Measurements from ENCODE around the gene KCNG2. TPM values are rescaled to one million over a fixed set of nuclear protein-coding genes. Genes with fewer than 3 reads are reported as not detected.

KCNG2 gene
- polyA plus RNA-seq, 3 donors from 2014 or later: not detected

GRCh38 chr18:79938196-79938595 lies 140.5 kb downstream of the KCNG2 start:
- Mint-ChIP-seq H3K4me1 (peaks cover 6 to 18% of the 10 kb centered on the region in 2 donors), H3K27ac (no peak overlapping the region), H3K36me3 (peaks cover 44 to 68% (median 54%) of the 10 kb centered on the region in 3 donors), H3K9me3 (peaks cover 0 to 9% (median 7%) of the 10 kb centered on the region in 6 donors), H3K27me3 (ENCODE audit: low read depth in 3 of 3) (peaks cover 0 to 13% (median 3%) of the 10 kb centered on the region in 3 donors), H3K4me3 (no peak overlapping the region)
- no peak for DNase-seq

- Mint-ChIP-seq H3K4me3 (no peak overlapping the region), H3K27me3 (ENCODE audit: low read depth in 3 of 3) (peaks cover 0 to 10% (median 3%) of the 10 kb centered on the region in 3 donors), H3K4me1 (peaks cover 6 to 18% of the 10 kb centered on the region in 2 donors), H3K27ac (no peak overlapping the region), H3K36me3 (peaks cover 35 to 59% (median 45%) of the 10 kb centered on the region in 3 donors), H3K9me3 (peaks cover 0 to 2% (median 0%) of the 10 kb centered on the region in 6 donors)
- no peak for DNase-seq
These were observed 141.4 kb downstream of the KCNG2 start for GRCh38 chr18:79939096-79939495.

- peaks cover 2 to 10% (median 3%) of the 10 kb centered on the region in 3 donors for H3K27me3 Mint-ChIP-seq (ENCODE audit: low read depth in 3 of 3)
- H3K36me3 Mint-ChIP-seq: peaks cover 26 to 48% (median 40%) of the 10 kb centered on the region in 3 donors
- H3K27ac Mint-ChIP-seq: no peak overlapping the region
- peaks cover 14 to 18% of the 10 kb centered on the region in 2 donors for H3K4me1 Mint-ChIP-seq
- DNase-seq: no peak
- no peak overlapping the region for H3K4me3 Mint-ChIP-seq
- H3K9me3 Mint-ChIP-seq: peaks cover 0 to 2% (median 0%) of the 10 kb centered on the region in 6 donors
These were observed 142.5 kb downstream of the KCNG2 start for GRCh38 chr18:79940126-79940813.

GRCh38 chr18:79940814-79941472 lies 143.2 kb downstream of the KCNG2 start:
- Mint-ChIP-seq H3K36me3 (peaks cover 20 to 41% (median 37%) of the 10 kb centered on the region in 3 donors), H3K27ac (no peak overlapping the region), H3K4me1 (peaks cover 15 to 20% of the 10 kb centered on the region in 2 donors), H3K4me3 (no peak overlapping the region), H3K9me3 (no peaks in the 10 kb centered on the region), H3K27me3 (ENCODE audit: low read depth in 3 of 3) (peaks cover 2 to 7% (median 3%) of the 10 kb centered on the region in 3 donors)
- no peak for DNase-seq

GRCh38 chr18:79941473-79942119 lies 143.9 kb downstream of the KCNG2 start:
- H3K27ac Mint-ChIP-seq: no peak overlapping the region
- H3K4me3 Mint-ChIP-seq: no peak overlapping the region
- H3K27me3 Mint-ChIP-seq (ENCODE audit: low read depth in 3 of 3): peaks cover 3 to 7% (median 3%) of the 10 kb centered on the region in 3 donors
- DNase-seq: no peak
- peaks cover 16 to 24% of the 10 kb centered on the region in 2 donors for H3K4me1 Mint-ChIP-seq
- H3K36me3 Mint-ChIP-seq: peaks cover 14 to 35% (median 32%) of the 10 kb centered on the region in 3 donors
- H3K9me3 Mint-ChIP-seq: no peaks in the 10 kb centered on the region

GRCh38 chr18:79942211-79942610 lies 144.5 kb downstream of the KCNG2 start:
- no peak for DNase-seq
- H3K9me3 Mint-ChIP-seq: no peaks in the 10 kb centered on the region
- H3K27me3 Mint-ChIP-seq (ENCODE audit: low read depth in 3 of 3): peaks cover 3 to 9% (median 3%) of the 10 kb centered on the region in 3 donors
- H3K4me1 Mint-ChIP-seq: peaks cover 16 to 24% of the 10 kb centered on the region in 2 donors
- no peak overlapping the region for H3K4me3 Mint-ChIP-seq
- H3K36me3 Mint-ChIP-seq: peaks cover 13 to 30% (median 26%) of the 10 kb centered on the region in 3 donors
- H3K27ac Mint-ChIP-seq: peak overlapping the region in 1 of 6 donors; percentile 9

GRCh38 chr18:79942786-79943607 lies 145.3 kb downstream of the KCNG2 start:
- Mint-ChIP-seq H3K27ac (peak overlapping the region in 1 of 6 donors; percentile 40), H3K27me3 (ENCODE audit: low read depth in 3 of 3) (peaks cover 3 to 9% (median 3%) of the 10 kb centered on the region in 3 donors), H3K4me1 (peaks cover 16 to 25% of the 10 kb centered on the region in 2 donors), H3K4me3 (no peak overlapping the region), H3K36me3 (peaks cover 5 to 22% (median 18%) of the 10 kb centered on the region in 3 donors), H3K9me3 (no peaks in the 10 kb centered on the region)
- DNase-seq: no peak

- no peak for DNase-seq
- H3K4me3 Mint-ChIP-seq: no peak overlapping the region
- H3K27ac Mint-ChIP-seq: no peak overlapping the region
These were observed 145.9 kb downstream of the KCNG2 start for GRCh38 chr18:79943608-79944125.

GRCh38 chr18:79944126-79944731 lies 146.5 kb downstream of the KCNG2 start:
- H3K27ac Mint-ChIP-seq: peak overlapping the region in 1 of 6 donors; percentile 67

More at GRCh38 chr18:79943608-79944125, 145.9 kb downstream of the KCNG2 start:
- Mint-ChIP-seq H3K36me3 (peaks cover 5 to 18% (median 15%) of the 10 kb centered on the region in 3 donors), H3K27me3 (ENCODE audit: low read depth in 3 of 3) (peaks cover 3 to 6% (median 3%) of the 10 kb centered on the region in 3 donors), H3K9me3 (no peaks in the 10 kb centered on the region), H3K4me1 (peaks cover 20 to 27% of the 10 kb centered on the region in 2 donors)

GRCh38 chr18:79944746-79945117 lies 147.0 kb downstream of the KCNG2 start:
- no peaks in the 10 kb centered on the region for H3K9me3 Mint-ChIP-seq
- H3K36me3 Mint-ChIP-seq: peaks cover 4 to 7% (median 7%) of the 10 kb centered on the region in 3 donors
- H3K27ac Mint-ChIP-seq: peak overlapping the region in 2 of 6 donors; percentile 49 to 67
- no peak for DNase-seq
- no peak overlapping the region for H3K4me3 Mint-ChIP-seq
- peaks cover 3 to 6% (median 3%) of the 10 kb centered on the region in 3 donors for H3K27me3 Mint-ChIP-seq (ENCODE audit: low read depth in 3 of 3)
- H3K4me1 Mint-ChIP-seq: peaks cover 27 to 29% of the 10 kb centered on the region in 2 donors

More at GRCh38 chr18:79944126-79944731, 146.5 kb downstream of the KCNG2 start:
- DNase-seq: no peak
- no peak overlapping the region for H3K4me3 Mint-ChIP-seq
- peaks cover 25 to 29% of the 10 kb centered on the region in 2 donors for H3K4me1 Mint-ChIP-seq
- peaks cover 3 to 6% (median 3%) of the 10 kb centered on the region in 3 donors for H3K27me3 Mint-ChIP-seq (ENCODE audit: low read depth in 3 of 3)
- H3K9me3 Mint-ChIP-seq: no peaks in the 10 kb centered on the region
- peaks cover 5 to 12% (median 11%) of the 10 kb centered on the region in 3 donors for H3K36me3 Mint-ChIP-seq

- H3K4me1 Mint-ChIP-seq: peaks cover 31% of the 10 kb centered on the region in 2 donors
- H3K4me3 Mint-ChIP-seq: no peak overlapping the region
- no peak for DNase-seq
- peaks cover 0 to 3% (median 3%) of the 10 kb centered on the region in 3 donors for H3K27me3 Mint-ChIP-seq (ENCODE audit: low read depth in 3 of 3)
- H3K27ac Mint-ChIP-seq: peak overlapping the region in 1 of 6 donors; percentile 49
- peaks cover 0 to 3% (median 3%) of the 10 kb centered on the region in 3 donors for H3K36me3 Mint-ChIP-seq
- H3K9me3 Mint-ChIP-seq: no peaks in the 10 kb centered on the region
These were observed 147.6 kb downstream of the KCNG2 start for GRCh38 chr18:79945118-79946042.
